ENCODE results near the gene SYNE3.

GRCh38 chr14:95534299-95535225, 18.1 kb upstream of the SYNE3 start, which contains the start of gene GLRX5:
- TF ChIP-seq CTCF (IDR thresholded peaks at IDR 0.05) = no peak
- no peak for TF ChIP-seq POLR2A (IDR thresholded peaks at IDR 0.05)
